Parathyroid adenoma (tissue), 2 donors: ENCODE measurements around the gene ANKRD33B.

Experiments used
- H2AFZ ChIP-seq: fragments of 300-600 bp; sonication (generic); one replicate; pipeline ENCODE4 v1.7.0; 2017; ENCODE audit warnings: antibody characterized with exemption, mild to moderate bottlenecking
- H3K27ac ChIP-seq: fragments of 300-600 bp; sonication (generic); one replicate; pipeline ENCODE4 v1.7.0; 2017
- H3K27me3 ChIP-seq: fragments of 300-600 bp; sonication (generic); one replicate; pipeline ENCODE4 v1.7.0; 2017; ENCODE audit warnings: low read length; ENCODE audit not compliant: control insufficient read depth, insufficient read depth
- H3K36me3 ChIP-seq: fragments of 300-600 bp; sonication (generic); one replicate; pipeline ENCODE4 v1.7.0; 2017; ENCODE audit warnings: low read length; ENCODE audit not compliant: control insufficient read depth, insufficient read depth
- H3K4me1 ChIP-seq: fragments of 300-600 bp; sonication (generic); one replicate; pipeline ENCODE4 v1.7.0; 2017; ENCODE audit warnings: control low read depth
- H3K4me2 ChIP-seq: fragments of 300-600 bp; sonication (generic); one replicate; pipeline ENCODE4 v1.7.0; 2017; ENCODE audit warnings: low read length
- H3K4me3 ChIP-seq: fragments of 300-600 bp; sonication (generic); one replicate; pipeline ENCODE4 v1.7.0; 2017; ENCODE audit warnings: low read depth, low read length
- H3K79me2 ChIP-seq: fragments of 300-600 bp; sonication (generic); one replicate; pipeline ENCODE4 v1.7.0; 2017; ENCODE audit warnings: control low read depth
- H3K9ac ChIP-seq: fragments of 300-600 bp; sonication (generic); one replicate; pipeline ENCODE4 v1.7.0; 2017; ENCODE audit warnings: mild to moderate bottlenecking
- H3K9me3 ChIP-seq: fragments of 300-600 bp; sonication (generic); one replicate; pipeline ENCODE4 v1.7.0; 2017; ENCODE audit warnings: low read length; ENCODE audit not compliant: control insufficient read depth
- TF ChIP-seq, protein P1 (sequence below): fragments of 300-600 bp; sonication (generic); IDR thresholded peaks from one replicate; pipeline ENCODE4 v1.7.0; 2017; ENCODE audit warnings: antibody characterized with exemption, mild to moderate bottlenecking
- donor health status: primary hyperparathyroidism.

ANKRD33B gene

DNA sequence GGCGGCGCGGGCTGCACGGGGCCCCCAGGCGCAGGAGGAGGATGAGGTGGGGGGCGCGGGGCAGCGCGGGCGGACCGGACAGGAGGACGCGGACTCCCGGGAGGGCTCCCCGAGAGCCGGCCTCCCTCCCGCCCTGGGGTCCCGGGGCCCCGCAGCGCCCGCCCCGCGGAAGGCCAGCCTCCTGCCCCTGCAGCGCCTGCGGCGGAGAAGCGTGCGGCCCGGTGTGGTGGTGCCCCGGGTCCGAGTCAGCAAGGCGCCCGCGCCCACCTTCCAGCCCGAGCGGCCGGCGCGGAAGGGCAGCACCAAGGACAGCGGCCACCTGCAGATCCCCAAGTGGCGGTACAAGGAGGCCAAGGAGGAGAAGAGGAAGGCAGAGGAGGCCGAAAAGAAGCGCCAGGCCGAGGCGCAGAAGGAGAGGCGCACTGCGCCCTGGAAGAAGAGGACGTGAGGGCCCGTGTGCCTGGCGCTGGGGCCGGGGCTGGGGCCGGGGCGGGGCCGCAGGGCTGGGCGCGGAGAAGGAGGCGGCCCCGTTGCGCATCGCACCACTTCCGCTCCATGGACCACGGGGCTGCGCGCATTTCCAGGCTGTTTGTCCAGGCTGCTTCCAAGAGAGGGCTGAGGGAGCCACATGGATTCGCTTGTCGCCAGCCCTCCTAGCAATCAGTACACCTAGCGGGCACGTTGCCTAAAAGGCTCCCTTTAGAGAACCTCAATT lies 86.0 kb downstream of the ANKRD33B start:
- TF ChIP-seq, protein P1, sequence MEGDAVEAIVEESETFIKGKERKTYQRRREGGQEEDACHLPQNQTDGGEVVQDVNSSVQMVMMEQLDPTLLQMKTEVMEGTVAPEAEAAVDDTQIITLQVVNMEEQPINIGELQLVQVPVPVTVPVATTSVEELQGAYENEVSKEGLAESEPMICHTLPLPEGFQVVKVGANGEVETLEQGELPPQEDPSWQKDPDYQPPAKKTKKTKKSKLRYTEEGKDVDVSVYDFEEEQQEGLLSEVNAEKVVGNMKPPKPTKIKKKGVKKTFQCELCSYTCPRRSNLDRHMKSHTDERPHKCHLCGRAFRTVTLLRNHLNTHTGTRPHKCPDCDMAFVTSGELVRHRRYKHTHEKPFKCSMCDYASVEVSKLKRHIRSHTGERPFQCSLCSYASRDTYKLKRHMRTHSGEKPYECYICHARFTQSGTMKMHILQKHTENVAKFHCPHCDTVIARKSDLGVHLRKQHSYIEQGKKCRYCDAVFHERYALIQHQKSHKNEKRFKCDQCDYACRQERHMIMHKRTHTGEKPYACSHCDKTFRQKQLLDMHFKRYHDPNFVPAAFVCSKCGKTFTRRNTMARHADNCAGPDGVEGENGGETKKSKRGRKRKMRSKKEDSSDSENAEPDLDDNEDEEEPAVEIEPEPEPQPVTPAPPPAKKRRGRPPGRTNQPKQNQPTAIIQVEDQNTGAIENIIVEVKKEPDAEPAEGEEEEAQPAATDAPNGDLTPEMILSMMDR: no peak
- Histone ChIP-seq H2AFZ (no peak overlapping the region), H3K27me3 (no peaks in the 10 kb centered on the region), H3K9ac (no peak overlapping the region), H3K4me3 (no peak overlapping the region), H3K36me3 (no peaks in the 10 kb centered on the region), H3K9me3 (no peaks in the 10 kb centered on the region), H3K4me1 (no peaks in the 10 kb centered on the region), H3K4me2 (no peak overlapping the region), H3K27ac (no peak overlapping the region), H3K79me2 (no peaks in the 10 kb centered on the region)

GRCh38 chr5:10652151-10652550 lies 88.3 kb downstream of the ANKRD33B start:
- H3K79me2 ChIP-seq: no peaks in the 10 kb centered on the region
- no peak overlapping the region for H2AFZ ChIP-seq
- TF ChIP-seq, protein P1: no peak

GRCh38 chr5:10652606-10653005 lies 88.7 kb downstream of the ANKRD33B start:
- no peaks in the 10 kb centered on the region for H3K27me3 ChIP-seq
- H2AFZ ChIP-seq: no peak overlapping the region
- no peak overlapping the region for H3K4me3 ChIP-seq
- TF ChIP-seq, protein P1: no peak
- H3K36me3 ChIP-seq: no peaks in the 10 kb centered on the region
- no peak overlapping the region for H3K4me2 ChIP-seq
- H3K9me3 ChIP-seq: no peaks in the 10 kb centered on the region
- no peak overlapping the region for H3K9ac ChIP-seq
- no peaks in the 10 kb centered on the region for H3K4me1 ChIP-seq
- no peaks in the 10 kb centered on the region for H3K79me2 ChIP-seq
- H3K27ac ChIP-seq: no peak overlapping the region

More at GRCh38 chr5:10652151-10652550, 88.3 kb downstream of the ANKRD33B start:
- Histone ChIP-seq H3K4me1 (no peaks in the 10 kb centered on the region), H3K9ac (no peak overlapping the region), H3K4me3 (no peak overlapping the region), H3K27ac (no peak overlapping the region), H3K4me2 (no peak overlapping the region), H3K9me3 (no peaks in the 10 kb centered on the region), H3K27me3 (no peaks in the 10 kb centered on the region), H3K36me3 (no peaks in the 10 kb centered on the region)

- TF ChIP-seq, protein P1: no peak
- H3K9me3 ChIP-seq: no peaks in the 10 kb centered on the region
- H3K79me2 ChIP-seq: no peaks in the 10 kb centered on the region
- H3K27me3 ChIP-seq: no peaks in the 10 kb centered on the region
- no peak overlapping the region for H3K4me2 ChIP-seq
- no peaks in the 10 kb centered on the region for H3K36me3 ChIP-seq
- no peak overlapping the region for H3K4me3 ChIP-seq
- no peak overlapping the region for H3K27ac ChIP-seq
- no peak overlapping the region for H3K9ac ChIP-seq
- no peak overlapping the region for H2AFZ ChIP-seq
- no peaks in the 10 kb centered on the region for H3K4me1 ChIP-seq
These were observed 89.2 kb downstream of the ANKRD33B start for GRCh38 chr5:10653043-10653442.
